Activated CD8-positive, alpha-beta memory T cell treated with anti-CD3 and anti-CD28 coated beads, Interleukin-2, amount 50 U/mL, for 24 hours (primary cell): Measurements from ENCODE around the gene DDRGK1.
"Not testable (repeated sequence)": the region's sequence is repeated elsewhere in the genome, so short reads cannot be mapped to it uniquely, and the experiment has no call there.

ENCODE experiments used
- DNase-seq: peaks from one replicate; pipeline ENCODE4 v3.0.0-alpha.2; 2020; ENCODE audit errors: extremely low read depth

Gene DDRGK1

GRCh38 chr20:3183896-3184612, 20.4 kb downstream of the DDRGK1 start:
- no peak for DNase-seq

GRCh38 chr20:3182429-3182828, 22.1 kb downstream of the DDRGK1 start:
- not testable (repeated sequence) for DNase-seq

- DNase-seq: no peak
These were observed 23.2 kb downstream of the DDRGK1 start for GRCh38 chr20:3181270-3181669.

- no peak for DNase-seq
These were observed 24.2 kb downstream of the DDRGK1 start for GRCh38 chr20:3180319-3180718.

- no peak for DNase-seq
These were observed 26.6 kb downstream of the DDRGK1 start for GRCh38 chr20:3177746-3178485.

- DNase-seq: no peak
These were observed 29.2 kb downstream of the DDRGK1 start for GRCh38 chr20:3175270-3175669.

GRCh38 chr20:3174442-3175261, 29.8 kb downstream of the DDRGK1 start:
- DNase-seq: no peak

GRCh38 chr20:3173610-3174441, 30.7 kb downstream of the DDRGK1 start:
- peak; percentile 68 for DNase-seq

- DNase-seq: peak; percentile 37
These were observed 31.4 kb downstream of the DDRGK1 start, which contains the start of gene LZTS3 for GRCh38 chr20:3172933-3173609. Gene LZTS3, minus strand, starts transcription at chr20:3173549. Its CDS starts 6,386 bp downstream, at chr20:3167163.

GRCh38 chr20:3172126-3172932, 32.2 kb downstream of the DDRGK1 start:
- no peak for DNase-seq

GRCh38 chr20:3171391-3172125, 32.9 kb downstream of the DDRGK1 start:
- no peak for DNase-seq

- DNase-seq: no peak
These were observed 35.5 kb downstream of the DDRGK1 start for GRCh38 chr20:3168829-3169590.

GRCh38 chr20:3168079-3168828, 36.2 kb downstream of the DDRGK1 start:
- DNase-seq: no peak

GRCh38 chr20:3167738-3168078, 36.8 kb downstream of the DDRGK1 start:
- DNase-seq: no peak

- DNase-seq: no peak
These were observed 37.6 kb downstream of the DDRGK1 start for GRCh38 chr20:3166913-3167342.

GRCh38 chr20:3166338-3166912, 38.1 kb downstream of the DDRGK1 start:
- no peak for DNase-seq
